ENCODE measurements around the gene CYB5A. TPM values are rescaled to one million over a fixed set of nuclear protein-coding genes. Genes with fewer than 3 reads are reported as not detected.

The CYB5A gene
- total RNA-seq, 1 experiment from 2014 or later: 143 TPM

- Mint-ChIP-seq H3K27ac (ENCODE audit: unreplicated experiment) (no peak overlapping the region), H3K4me3 (ENCODE audit: low read depth, unreplicated experiment) (no peak overlapping the region), H3K36me3 (ENCODE audit: insufficient read depth, unreplicated experiment) (no peaks in the 10 kb centered on the region), H3K9me3 (ENCODE audit: low read depth, unreplicated experiment) (no peaks in the 10 kb centered on the region), H3K4me1 (ENCODE audit: low read depth, unreplicated experiment) (no peaks in the 10 kb centered on the region), H3K27me3 (ENCODE audit: unreplicated experiment) (no peaks in the 10 kb centered on the region)
- CTCF ChIA-PET: no interaction called here
- DNase-seq: no peak
- intact Hi-C loops (cut with micrococcal nuclease; ENCODE audit: unreplicated experiment): no loop called here
- TF ChIP-seq CTCF (IDR thresholded peaks at IDR 0.05; ENCODE audit: unreplicated experiment): no peak
- BruUV-seq (replicated peaks): no TSS peak
Measured at GRCh38 chr18:74334242-74334893, 42.6 kb upstream of the CYB5A start.

GRCh38 chr18:74333091-74333490 is 41.3 kb upstream of the CYB5A start:
- Mint-ChIP-seq H3K27ac (ENCODE audit: unreplicated experiment) (no peak overlapping the region), H3K9me3 (ENCODE audit: low read depth, unreplicated experiment) (no peaks in the 10 kb centered on the region), H3K36me3 (ENCODE audit: insufficient read depth, unreplicated experiment) (no peaks in the 10 kb centered on the region), H3K27me3 (ENCODE audit: unreplicated experiment) (no peaks in the 10 kb centered on the region), H3K4me3 (ENCODE audit: low read depth, unreplicated experiment) (no peak overlapping the region), H3K4me1 (ENCODE audit: low read depth, unreplicated experiment) (no peaks in the 10 kb centered on the region)
- TF ChIP-seq CTCF (IDR thresholded peaks at IDR 0.05; ENCODE audit: unreplicated experiment): no peak
- DNase-seq: no peak
- CTCF ChIA-PET: no interaction called here
- intact Hi-C loops (cut with micrococcal nuclease; ENCODE audit: unreplicated experiment): no loop called here
- no TSS peak for BruUV-seq (replicated peaks)

GRCh38 chr18:74331404-74331803 is 39.6 kb upstream of the CYB5A start:
- CTCF ChIA-PET: no interaction called here
- intact Hi-C loops (cut with micrococcal nuclease; ENCODE audit: unreplicated experiment): loop anchor here (1.0 kb wide), 2 partner anchors 89 to 135 kb away; no protein-coding TSS in a partner anchor
- no peaks in the 10 kb centered on the region for H3K36me3 Mint-ChIP-seq (ENCODE audit: insufficient read depth, unreplicated experiment)
- H3K27me3 Mint-ChIP-seq (ENCODE audit: unreplicated experiment): no peaks in the 10 kb centered on the region
- DNase-seq: peak; percentile 24
- H3K4me3 Mint-ChIP-seq (ENCODE audit: low read depth, unreplicated experiment): no peak overlapping the region
- H3K27ac Mint-ChIP-seq (ENCODE audit: unreplicated experiment): no peak overlapping the region
- H3K9me3 Mint-ChIP-seq (ENCODE audit: low read depth, unreplicated experiment): no peaks in the 10 kb centered on the region
- no TSS peak for BruUV-seq (replicated peaks)
- H3K4me1 Mint-ChIP-seq (ENCODE audit: low read depth, unreplicated experiment): no peaks in the 10 kb centered on the region
- peak; percentile 29 for TF ChIP-seq CTCF (IDR thresholded peaks at IDR 0.05; ENCODE audit: unreplicated experiment)

GRCh38 chr18:74329688-74330205 is 38.0 kb upstream of the CYB5A start:
- Mint-ChIP-seq H3K4me3 (ENCODE audit: low read depth, unreplicated experiment) (no peak overlapping the region), H3K27ac (ENCODE audit: unreplicated experiment) (no peak overlapping the region), H3K9me3 (ENCODE audit: low read depth, unreplicated experiment) (no peaks in the 10 kb centered on the region), H3K36me3 (ENCODE audit: insufficient read depth, unreplicated experiment) (no peaks in the 10 kb centered on the region), H3K4me1 (ENCODE audit: low read depth, unreplicated experiment) (no peaks in the 10 kb centered on the region), H3K27me3 (ENCODE audit: unreplicated experiment) (no peaks in the 10 kb centered on the region)
- no TSS peak for BruUV-seq (replicated peaks)
- intact Hi-C loops (cut with micrococcal nuclease; ENCODE audit: unreplicated experiment): no loop called here
- CTCF ChIA-PET: interaction anchor here (1.0 kb wide), 1 partner anchor 23 kb away, joined by 3 read pairs; no protein-coding TSS in a partner anchor
- no peak for TF ChIP-seq CTCF (IDR thresholded peaks at IDR 0.05; ENCODE audit: unreplicated experiment)
- DNase-seq: no peak
